Measurements from ENCODE around the gene ICA1L.

Gene ICA1L

DNA sequence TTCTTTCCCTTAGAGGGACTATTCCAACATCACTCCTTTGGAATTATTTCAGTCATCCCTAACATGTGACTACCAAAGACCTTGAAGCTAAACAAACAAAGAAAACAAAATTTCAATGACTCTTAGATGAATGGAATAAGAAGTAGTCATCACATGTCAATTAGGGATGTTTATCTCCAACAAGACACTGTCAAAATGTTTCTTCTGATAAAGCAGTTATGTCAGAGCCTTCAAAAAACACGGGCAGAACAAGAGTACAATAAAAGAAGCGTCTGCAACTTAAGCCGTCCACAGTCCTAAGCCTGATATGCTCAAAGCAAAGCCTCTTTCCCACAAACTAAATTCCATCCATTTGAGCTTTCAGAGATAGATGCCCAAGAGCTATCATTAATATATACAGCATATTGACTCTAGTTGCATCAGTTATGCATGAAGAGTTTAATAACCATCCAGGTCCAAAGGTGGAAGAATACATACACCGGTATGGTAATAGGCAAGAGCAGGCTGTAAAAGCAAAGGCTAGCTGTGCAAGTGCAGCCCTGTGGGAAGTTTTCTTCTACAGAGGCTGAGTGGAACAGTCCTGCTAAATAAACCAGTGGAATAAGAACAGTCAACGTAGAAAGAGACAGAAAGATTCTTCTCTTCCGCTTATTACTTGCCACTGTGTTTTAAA, 98.1 kb downstream of the ICA1L start:
- no peak for DNase-seq (ENCODE audit: low spot score)
- TF ChIP-seq, protein P1, sequence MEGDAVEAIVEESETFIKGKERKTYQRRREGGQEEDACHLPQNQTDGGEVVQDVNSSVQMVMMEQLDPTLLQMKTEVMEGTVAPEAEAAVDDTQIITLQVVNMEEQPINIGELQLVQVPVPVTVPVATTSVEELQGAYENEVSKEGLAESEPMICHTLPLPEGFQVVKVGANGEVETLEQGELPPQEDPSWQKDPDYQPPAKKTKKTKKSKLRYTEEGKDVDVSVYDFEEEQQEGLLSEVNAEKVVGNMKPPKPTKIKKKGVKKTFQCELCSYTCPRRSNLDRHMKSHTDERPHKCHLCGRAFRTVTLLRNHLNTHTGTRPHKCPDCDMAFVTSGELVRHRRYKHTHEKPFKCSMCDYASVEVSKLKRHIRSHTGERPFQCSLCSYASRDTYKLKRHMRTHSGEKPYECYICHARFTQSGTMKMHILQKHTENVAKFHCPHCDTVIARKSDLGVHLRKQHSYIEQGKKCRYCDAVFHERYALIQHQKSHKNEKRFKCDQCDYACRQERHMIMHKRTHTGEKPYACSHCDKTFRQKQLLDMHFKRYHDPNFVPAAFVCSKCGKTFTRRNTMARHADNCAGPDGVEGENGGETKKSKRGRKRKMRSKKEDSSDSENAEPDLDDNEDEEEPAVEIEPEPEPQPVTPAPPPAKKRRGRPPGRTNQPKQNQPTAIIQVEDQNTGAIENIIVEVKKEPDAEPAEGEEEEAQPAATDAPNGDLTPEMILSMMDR (IDR thresholded peaks at IDR 0.05; ENCODE audit: extremely low read depth, missing control alignments) = no peak

DNA sequence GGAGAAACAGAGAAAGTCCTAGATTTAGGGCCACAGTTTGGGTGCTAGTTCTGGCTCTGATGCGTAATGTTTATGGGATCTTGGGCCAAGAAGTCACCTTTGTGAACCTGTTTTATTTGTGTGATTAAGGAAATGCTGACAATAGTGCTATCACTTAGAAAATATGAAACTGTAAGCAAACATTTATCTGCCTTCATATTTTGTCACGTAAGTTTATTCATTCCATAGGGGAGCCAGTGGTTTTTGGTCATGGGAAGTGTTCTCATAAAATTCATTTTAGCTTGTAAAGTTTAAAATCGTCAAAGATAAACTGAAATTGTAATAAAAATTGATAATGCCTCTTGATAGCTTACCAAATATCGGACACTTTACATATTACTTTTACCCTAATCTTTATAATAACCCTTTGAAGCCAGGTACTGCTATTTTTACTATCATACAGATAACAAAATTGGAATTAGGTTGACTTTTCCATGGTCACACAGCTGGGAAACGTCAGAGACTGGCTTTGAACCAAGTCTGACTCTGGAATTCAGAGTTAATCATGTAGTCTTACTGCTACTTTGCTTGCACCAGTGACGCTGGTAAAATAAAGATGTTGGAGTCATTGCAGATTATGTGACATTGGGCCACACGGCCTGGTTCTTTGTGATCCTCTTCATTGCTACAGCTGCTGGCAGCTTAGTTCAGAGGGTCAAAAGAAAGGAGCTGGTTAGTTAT, 99.7 kb downstream of the ICA1L start:
- TF ChIP-seq, protein P1 (IDR thresholded peaks at IDR 0.05; ENCODE audit: extremely low read depth, missing control alignments) = no peak
- DNase-seq (ENCODE audit: low spot score) = no peak

DNA sequence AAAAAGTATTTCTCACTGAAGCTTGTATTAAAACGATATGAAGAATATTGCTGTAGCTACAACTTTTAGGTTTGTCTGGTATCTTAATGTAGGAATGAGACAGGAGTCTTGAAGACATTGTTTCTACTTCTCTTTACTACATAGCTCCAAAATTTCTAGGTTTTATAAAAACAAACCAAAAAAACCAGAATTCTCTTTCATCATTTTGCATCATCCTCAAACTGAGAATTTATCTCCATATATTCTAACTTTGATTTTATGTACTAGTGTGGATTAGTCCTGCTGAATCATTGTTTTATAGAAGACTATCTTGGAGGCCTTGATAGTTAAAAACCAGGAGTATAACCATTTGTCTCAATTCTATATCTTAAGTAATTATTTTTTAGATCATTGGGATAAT, 100.2 kb downstream of the ICA1L start:
- TF ChIP-seq, protein P1 (IDR thresholded peaks at IDR 0.05; ENCODE audit: extremely low read depth, missing control alignments) = no peak
- DNase-seq (ENCODE audit: low spot score) = no peak

DNA sequence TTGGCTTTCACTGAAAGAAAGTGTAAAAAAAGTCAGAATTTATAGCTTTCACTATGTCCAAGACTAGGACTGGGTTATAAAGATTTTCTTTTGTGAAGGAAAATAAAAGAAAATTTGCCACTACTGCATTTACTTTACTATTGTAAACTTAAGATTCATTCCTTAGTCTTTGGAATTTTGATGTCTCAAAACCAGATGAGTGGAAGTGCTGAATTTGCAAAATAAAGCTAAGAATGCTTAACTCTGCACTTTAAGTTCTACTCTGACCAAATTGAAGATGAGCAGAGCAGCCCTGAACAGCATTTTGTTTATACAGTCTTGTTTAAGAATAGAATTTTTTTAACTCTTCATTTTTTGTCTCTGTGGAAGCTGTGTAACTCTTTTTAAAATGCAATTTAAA, 102.4 kb downstream of the ICA1L start:
- no peak for DNase-seq (ENCODE audit: low spot score)
- TF ChIP-seq, protein P1 (IDR thresholded peaks at IDR 0.05; ENCODE audit: extremely low read depth, missing control alignments) = no peak

DNA sequence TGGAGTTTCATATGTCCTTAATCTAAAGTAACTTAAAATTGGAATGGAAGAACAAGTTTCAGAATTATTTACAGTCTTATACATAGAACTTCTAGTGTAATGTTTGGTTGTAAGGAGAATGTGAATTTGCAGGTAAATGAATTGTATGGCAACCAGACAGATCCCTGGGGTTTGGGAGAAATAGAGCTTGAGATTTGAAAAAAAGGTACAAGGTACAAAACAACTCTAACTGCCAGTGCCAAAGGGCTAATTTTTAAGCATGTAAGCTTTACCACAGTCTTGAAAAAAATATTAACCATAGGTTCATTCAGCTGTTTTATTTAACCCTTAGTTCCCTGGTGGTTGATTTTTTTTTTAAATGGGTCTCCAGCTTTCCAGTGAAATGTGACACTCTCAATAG, 103.3 kb downstream of the ICA1L start:
- DNase-seq (ENCODE audit: low spot score) = no peak
- TF ChIP-seq, protein P1 (IDR thresholded peaks at IDR 0.05; ENCODE audit: extremely low read depth, missing control alignments) = no peak

DNA sequence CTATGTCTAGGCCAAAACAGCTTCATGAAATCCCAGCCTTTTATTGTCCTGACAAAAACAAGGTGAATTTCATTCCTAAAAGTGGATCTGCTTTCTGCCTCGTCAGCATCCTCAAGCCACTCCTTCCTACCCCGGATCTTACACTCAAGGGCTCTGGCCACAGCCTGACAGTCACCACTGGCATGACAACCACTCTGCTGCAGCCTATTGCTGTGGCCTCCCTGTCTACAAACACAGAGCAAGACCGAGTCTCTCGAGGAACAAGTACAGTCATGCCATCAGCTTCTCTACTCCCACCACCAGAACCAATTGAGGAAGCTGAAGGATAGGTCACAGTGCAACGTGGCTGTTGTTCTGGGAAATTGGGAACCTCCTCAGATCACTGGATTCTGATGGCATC, 106.1 kb downstream of the ICA1L start:
- DNase-seq (ENCODE audit: low spot score) = no peak
- TF ChIP-seq, protein P1 (IDR thresholded peaks at IDR 0.05; ENCODE audit: extremely low read depth, missing control alignments) = no peak

DNA sequence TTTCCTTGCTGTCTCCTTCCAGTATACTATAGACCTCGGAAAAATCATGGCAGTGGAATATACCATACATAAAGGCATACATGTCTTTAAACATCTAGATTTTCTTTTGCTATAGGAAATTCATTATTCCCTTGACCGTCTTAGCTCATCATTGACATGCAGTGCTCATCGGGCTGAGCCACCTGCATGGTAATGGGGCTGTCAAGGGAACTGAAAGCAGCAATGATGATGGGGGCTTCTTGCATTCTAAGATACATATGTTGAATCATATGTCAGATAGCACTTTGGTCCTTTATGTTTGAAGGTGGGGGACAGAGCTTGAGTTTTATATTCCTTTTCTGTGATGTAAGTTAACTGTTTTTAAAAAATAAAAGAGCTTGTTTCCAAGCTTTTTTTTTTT, 106.6 kb downstream of the ICA1L start:
- DNase-seq (ENCODE audit: low spot score) = no peak
- TF ChIP-seq, protein P1 (IDR thresholded peaks at IDR 0.05; ENCODE audit: extremely low read depth, missing control alignments) = no peak
